Keratinocyte (primary cell): Measurements from ENCODE around the gene KCTD2. TPM values are rescaled to one million over a fixed set of nuclear protein-coding genes. Genes with fewer than 3 reads are reported as not detected.

Source experiments
- DNase-seq: peaks from one replicate; pipeline ENCODE4 v3.0.0-alpha.2; 2011; ENCODE audit warnings: low read depth, missing footprints, low spot score
- FAIRE-seq: peaks from 2 replicates; lab custom pipeline; 2011; peaks lifted over from hg19 to GRCh38; lab: Jason Lieb, UNC
- H2AFZ ChIP-seq: 2 replicates; pipeline ENCODE4 v1.6.0; 2012; ENCODE audit warnings: low read length, control low read depth, inconsistent platforms; ENCODE audit not compliant: control insufficient read depth
- H3K27ac ChIP-seq: 2 replicates; pipeline ENCODE4 v1.5.1; 2011; ENCODE audit warnings: low read length; ENCODE audit not compliant: control insufficient read depth, insufficient read depth
- H3K27me3 ChIP-seq: 3 replicates; pipeline ENCODE4 v1.6.0; 2011; ENCODE audit warnings: low read length; ENCODE audit not compliant: control insufficient read depth, insufficient read depth; ENCODE audit errors: extremely low read depth
- H3K36me3 ChIP-seq, 2 experiments: 2 replicates in 1 of 2; 3 replicates in 1 of 2; pipeline ENCODE4 v1.5.1; 2011; ENCODE audit warnings: low read length in 2 of 2, mild to moderate bottlenecking in 1 of 2; ENCODE audit not compliant: control insufficient read depth in 2 of 2, insufficient read depth in 2 of 2; ENCODE audit errors: extremely low read depth in 1 of 2
- H3K4me1 ChIP-seq: 3 replicates; pipeline ENCODE4 v1.5.1; 2011; ENCODE audit warnings: low read length; ENCODE audit not compliant: control insufficient read depth, insufficient read depth; ENCODE audit errors: extremely low read depth
- H3K4me2 ChIP-seq: 3 replicates; pipeline ENCODE4 v1.6.0; 2011; ENCODE audit warnings: low read depth, low read length; ENCODE audit not compliant: control insufficient read depth, insufficient read depth; ENCODE audit errors: extremely low read depth
- H3K4me3 ChIP-seq, 3 experiments: fragments of 200-600 bp in 1 of 3; sonication (generic) in 1 of 3; 2 replicates in 2 of 3; 3 replicates in 1 of 3; pipeline ENCODE4 v1.5.1; 2011 to 2016; ENCODE audit warnings: low read length in 3 of 3, mild to moderate bottlenecking in 3 of 3, control low read depth in 2 of 3, inconsistent platforms in 1 of 3, low read depth in 1 of 3, mixed read lengths in 1 of 3, mixed run types in 1 of 3, moderate library complexity in 1 of 3; ENCODE audit not compliant: control insufficient read depth in 2 of 3, insufficient read depth in 2 of 3; ENCODE audit errors: extremely low read depth in 1 of 3
- H3K79me2 ChIP-seq: 2 replicates; pipeline ENCODE4 v1.6.0; 2012; ENCODE audit warnings: low read length; ENCODE audit not compliant: control insufficient read depth, insufficient read depth
- H3K9ac ChIP-seq: 3 replicates; pipeline ENCODE4 v1.6.0; 2011; ENCODE audit warnings: low read length; ENCODE audit not compliant: control insufficient read depth, insufficient read depth; ENCODE audit errors: extremely low read depth
- H3K9me1 ChIP-seq: 3 replicates; pipeline ENCODE4 v1.6.0; 2011; ENCODE audit warnings: low read length; ENCODE audit not compliant: control insufficient read depth, insufficient read depth; ENCODE audit errors: extremely low read depth
- H3K9me3 ChIP-seq: 2 replicates; pipeline ENCODE4 v1.5.1; 2012; ENCODE audit warnings: low read depth, low read length; ENCODE audit not compliant: control insufficient read depth
- H4K20me1 ChIP-seq: 3 replicates; pipeline ENCODE4 v1.6.0; 2011; ENCODE audit warnings: low read length; ENCODE audit not compliant: control insufficient read depth, insufficient read depth; ENCODE audit errors: extremely low read depth
- EZH2 ChIP-seq: IDR thresholded peaks from one replicate; pipeline ENCODE4 v1.6.1; 2012; ENCODE audit warnings: inconsistent platforms, mild to moderate bottlenecking, low read length, moderate library complexity
- dilution Hi-C: fragments of 300-500 bp; cut with MboI; formaldehyde crosslinking; loops from one replicate; pipeline ENCODE4 v1.7.0; 2020; ENCODE audit warnings: low sequenced_read_pairs; ENCODE audit not compliant: extremely low pct_ligation_motif_present
- polyA plus RNA-seq, 5 experiments: library from polyadenylated mRNA; depleted of rRNA in 3 of 5; stranded (reverse) in 3 of 5; stranded (forward) in 1 of 5; unstranded in 1 of 5; fragments of >200 nt; gene quantifications; 1 replicate in 1 of 5; 2 replicates in 3 of 5; 3 replicates in 1 of 5; pipeline versions ENCODE4 v1.2.1 to v1.2.3, GENCODE V29; 2011 to 2012; ENCODE audit warnings: missing spikeins in 2 of 5, low read depth in 1 of 5, low replicate concordance in 1 of 5
- TF ChIP-seq, protein P1 (sequence below), 3 experiments: IDR thresholded peaks in 1 of 3; conservative IDR thresholded peaks in 1 of 3; optimal IDR thresholded peaks in 1 of 3; 2 replicates in 2 of 3; 3 replicates in 1 of 3; pipeline versions ENCODE3 to v1.5.1; 2011; ENCODE audit warnings: low read length in 3 of 3, mild to moderate bottlenecking in 3 of 3, moderate library complexity in 2 of 3, control low read depth in 1 of 3, inconsistent platforms in 1 of 3; ENCODE audit not compliant: insufficient read depth in 2 of 3; ENCODE audit errors: extremely low read depth in 1 of 3

Gene KCTD2
- polyA plus RNA-seq, 1 donor (not counting 4 experiments of a cell fraction or from before 2014, with no cell fraction given) = 20.7 TPM

DNA sequence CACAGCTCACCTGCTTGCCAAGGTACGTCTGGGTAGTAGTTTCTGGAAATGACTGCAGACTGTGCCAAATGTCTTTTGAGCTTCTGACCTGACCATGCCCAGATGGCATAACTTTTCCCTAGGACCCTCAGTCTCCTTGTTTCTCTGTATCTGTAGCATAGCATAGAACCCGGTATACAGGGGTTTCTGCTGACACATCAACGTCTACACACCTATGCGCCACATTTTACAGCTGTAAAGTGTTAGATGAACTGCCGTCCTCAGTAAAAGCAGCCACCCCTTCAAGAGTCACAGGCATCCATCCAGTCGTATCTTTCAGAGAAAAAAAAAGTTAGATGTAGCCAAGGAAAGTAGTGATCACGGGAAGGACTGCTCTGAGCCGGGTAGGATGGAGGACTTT is 17.4 kb downstream of the KCTD2 start:
- Histone ChIP-seq H3K4me1 (no peaks in the 10 kb centered on the region), H3K9me1 (no peaks in the 10 kb centered on the region), H3K9ac (no peak overlapping the region), H3K27ac (no peak overlapping the region), H3K4me3 (no peak overlapping the region), H3K9me3 (no peaks in the 10 kb centered on the region), H3K36me3 (peaks cover 24 to 36% of the 10 kb centered on the region in 2 experiments), H3K27me3 (no peaks in the 10 kb centered on the region), H3K4me2 (no peak overlapping the region), H2AFZ (no peak overlapping the region), H4K20me1 (no peaks in the 10 kb centered on the region), H3K79me2 (no peaks in the 10 kb centered on the region)
- FAIRE-seq = no peak
- no peak for TF ChIP-seq EZH2
- TF ChIP-seq, protein P1, sequence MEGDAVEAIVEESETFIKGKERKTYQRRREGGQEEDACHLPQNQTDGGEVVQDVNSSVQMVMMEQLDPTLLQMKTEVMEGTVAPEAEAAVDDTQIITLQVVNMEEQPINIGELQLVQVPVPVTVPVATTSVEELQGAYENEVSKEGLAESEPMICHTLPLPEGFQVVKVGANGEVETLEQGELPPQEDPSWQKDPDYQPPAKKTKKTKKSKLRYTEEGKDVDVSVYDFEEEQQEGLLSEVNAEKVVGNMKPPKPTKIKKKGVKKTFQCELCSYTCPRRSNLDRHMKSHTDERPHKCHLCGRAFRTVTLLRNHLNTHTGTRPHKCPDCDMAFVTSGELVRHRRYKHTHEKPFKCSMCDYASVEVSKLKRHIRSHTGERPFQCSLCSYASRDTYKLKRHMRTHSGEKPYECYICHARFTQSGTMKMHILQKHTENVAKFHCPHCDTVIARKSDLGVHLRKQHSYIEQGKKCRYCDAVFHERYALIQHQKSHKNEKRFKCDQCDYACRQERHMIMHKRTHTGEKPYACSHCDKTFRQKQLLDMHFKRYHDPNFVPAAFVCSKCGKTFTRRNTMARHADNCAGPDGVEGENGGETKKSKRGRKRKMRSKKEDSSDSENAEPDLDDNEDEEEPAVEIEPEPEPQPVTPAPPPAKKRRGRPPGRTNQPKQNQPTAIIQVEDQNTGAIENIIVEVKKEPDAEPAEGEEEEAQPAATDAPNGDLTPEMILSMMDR (optimal IDR thresholded peaks at IDR 0.05 in 1 of 3, IDR thresholded peaks at IDR 0.05 in 1 of 3, conservative IDR thresholded peaks at IDR 0.05 in 1 of 3; ENCODE audit: extremely low read depth in 1 of 3, insufficient read depth in 2 of 3, low read length in 3 of 3) = no peak
- dilution Hi-C loops = no loop called here
- DNase-seq = no peak

DNA sequence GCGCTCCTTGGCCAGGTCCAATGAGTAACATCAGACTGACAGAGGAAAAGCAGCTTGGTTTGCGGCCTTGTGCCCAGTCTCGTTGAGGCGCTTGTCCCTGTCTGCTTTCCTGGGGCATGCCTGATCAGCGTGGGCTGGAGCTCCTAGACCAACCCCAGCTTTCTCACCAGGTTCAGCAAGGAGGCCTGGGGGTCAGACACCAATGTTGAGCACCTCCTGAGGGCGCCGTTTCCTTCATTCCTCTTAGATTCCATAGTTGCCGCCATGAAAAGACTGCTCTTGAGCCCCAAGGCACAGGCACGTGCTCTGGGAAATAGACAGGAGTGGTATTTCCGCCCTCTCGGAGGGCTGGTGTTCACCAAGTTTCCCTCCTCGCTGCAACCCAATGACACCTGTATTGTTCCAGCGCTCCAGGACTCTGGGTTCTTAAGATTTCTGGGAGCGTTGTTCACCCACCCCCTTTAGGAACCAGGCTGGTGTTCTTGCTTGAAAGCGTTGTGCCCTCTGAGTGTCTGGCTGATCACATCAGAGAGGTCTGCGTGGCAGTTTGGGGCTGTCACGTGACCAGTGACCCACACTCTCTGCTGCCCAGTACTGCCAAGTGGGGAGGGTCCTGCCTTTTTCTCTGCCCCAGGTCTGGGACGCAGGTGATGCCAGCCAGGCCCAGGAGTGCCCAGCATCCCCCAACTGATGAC is 18.0 kb downstream of the KCTD2 start:
- Histone ChIP-seq H3K79me2 (no peaks in the 10 kb centered on the region), H3K4me3 (no peak overlapping the region), H3K9me3 (no peaks in the 10 kb centered on the region), H3K4me1 (no peaks in the 10 kb centered on the region), H3K9ac (no peak overlapping the region), H4K20me1 (no peaks in the 10 kb centered on the region), H2AFZ (no peak overlapping the region), H3K4me2 (no peak overlapping the region), H3K27me3 (no peaks in the 10 kb centered on the region), H3K9me1 (no peaks in the 10 kb centered on the region), H3K27ac (no peak overlapping the region), H3K36me3 (peaks cover 20 to 30% of the 10 kb centered on the region in 2 experiments)
- TF ChIP-seq, protein P1 (optimal IDR thresholded peaks at IDR 0.05 in 1 of 3, IDR thresholded peaks at IDR 0.05 in 1 of 3, conservative IDR thresholded peaks at IDR 0.05 in 1 of 3; ENCODE audit: extremely low read depth in 1 of 3, insufficient read depth in 2 of 3, low read length in 3 of 3) = no peak
- TF ChIP-seq EZH2 = no peak
- DNase-seq (no peak), FAIRE-seq (no peak)
- dilution Hi-C loops = no loop called here
